GM10248 (cell line): ENCODE data around the gene MPI.

Experiments
- CTCF ChIA-PET: fragments of 300-600 bp; sonication (Branson Sonifier 250); formaldehyde crosslinking; extraction: SDS; loops from one replicate; lab custom pipeline; 2021; ENCODE audit warnings: antibody characterized with exemption; lab: Yijun Ruan, JAX
- POLR2A ChIA-PET: fragments of 350-650 bp; sonication (Branson Sonifier 250); formaldehyde crosslinking; extraction: SDS; loops from one replicate; lab custom pipeline; 2020; ENCODE audit warnings: antibody characterized with exemption; lab: Yijun Ruan, JAX
- DNase-seq: peaks from one replicate; pipeline ENCODE4 v3.0.0; 2012; ENCODE audit errors: extremely low spot score
- TF ChIP-seq, protein P1 (sequence below): IDR thresholded peaks from 2 replicates; pipeline ENCODE4 v1.5.1; 2012; ENCODE audit warnings: mild to moderate bottlenecking, low read depth; ENCODE audit errors: extremely low read depth, missing control alignments, control extremely low read depth

MPI gene

DNA sequence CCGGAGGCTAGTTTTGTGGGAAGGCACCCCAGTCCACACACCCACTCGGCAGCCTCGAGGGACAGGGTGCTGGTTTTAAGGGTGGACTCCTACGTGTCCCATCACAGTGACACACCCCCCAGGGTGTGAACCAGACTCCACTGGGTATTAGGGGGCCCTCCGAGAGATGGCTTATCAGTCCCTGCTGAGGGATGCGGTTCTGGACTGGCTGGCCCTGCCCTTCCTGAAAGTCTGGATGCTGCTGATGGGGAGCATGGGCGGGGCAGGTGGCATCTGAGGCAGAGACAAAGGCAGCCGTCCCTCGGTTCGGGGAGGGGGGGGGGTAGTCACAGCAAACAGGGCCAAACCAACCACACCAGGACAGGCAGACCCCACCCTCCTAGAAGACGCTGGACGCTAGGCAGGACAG lies 45.9 kb upstream of the MPI start:
- POLR2A ChIA-PET = no interaction called here
- CTCF ChIA-PET = interaction anchor here (0.6 to 3.8 kb wide), 17 partner anchors 8 to 226 kb away, joined by 3 to 19 read pairs (median 5); no protein-coding TSS in a partner anchor
- no peak for DNase-seq
- TF ChIP-seq, protein P1, sequence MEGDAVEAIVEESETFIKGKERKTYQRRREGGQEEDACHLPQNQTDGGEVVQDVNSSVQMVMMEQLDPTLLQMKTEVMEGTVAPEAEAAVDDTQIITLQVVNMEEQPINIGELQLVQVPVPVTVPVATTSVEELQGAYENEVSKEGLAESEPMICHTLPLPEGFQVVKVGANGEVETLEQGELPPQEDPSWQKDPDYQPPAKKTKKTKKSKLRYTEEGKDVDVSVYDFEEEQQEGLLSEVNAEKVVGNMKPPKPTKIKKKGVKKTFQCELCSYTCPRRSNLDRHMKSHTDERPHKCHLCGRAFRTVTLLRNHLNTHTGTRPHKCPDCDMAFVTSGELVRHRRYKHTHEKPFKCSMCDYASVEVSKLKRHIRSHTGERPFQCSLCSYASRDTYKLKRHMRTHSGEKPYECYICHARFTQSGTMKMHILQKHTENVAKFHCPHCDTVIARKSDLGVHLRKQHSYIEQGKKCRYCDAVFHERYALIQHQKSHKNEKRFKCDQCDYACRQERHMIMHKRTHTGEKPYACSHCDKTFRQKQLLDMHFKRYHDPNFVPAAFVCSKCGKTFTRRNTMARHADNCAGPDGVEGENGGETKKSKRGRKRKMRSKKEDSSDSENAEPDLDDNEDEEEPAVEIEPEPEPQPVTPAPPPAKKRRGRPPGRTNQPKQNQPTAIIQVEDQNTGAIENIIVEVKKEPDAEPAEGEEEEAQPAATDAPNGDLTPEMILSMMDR = no peak

DNA sequence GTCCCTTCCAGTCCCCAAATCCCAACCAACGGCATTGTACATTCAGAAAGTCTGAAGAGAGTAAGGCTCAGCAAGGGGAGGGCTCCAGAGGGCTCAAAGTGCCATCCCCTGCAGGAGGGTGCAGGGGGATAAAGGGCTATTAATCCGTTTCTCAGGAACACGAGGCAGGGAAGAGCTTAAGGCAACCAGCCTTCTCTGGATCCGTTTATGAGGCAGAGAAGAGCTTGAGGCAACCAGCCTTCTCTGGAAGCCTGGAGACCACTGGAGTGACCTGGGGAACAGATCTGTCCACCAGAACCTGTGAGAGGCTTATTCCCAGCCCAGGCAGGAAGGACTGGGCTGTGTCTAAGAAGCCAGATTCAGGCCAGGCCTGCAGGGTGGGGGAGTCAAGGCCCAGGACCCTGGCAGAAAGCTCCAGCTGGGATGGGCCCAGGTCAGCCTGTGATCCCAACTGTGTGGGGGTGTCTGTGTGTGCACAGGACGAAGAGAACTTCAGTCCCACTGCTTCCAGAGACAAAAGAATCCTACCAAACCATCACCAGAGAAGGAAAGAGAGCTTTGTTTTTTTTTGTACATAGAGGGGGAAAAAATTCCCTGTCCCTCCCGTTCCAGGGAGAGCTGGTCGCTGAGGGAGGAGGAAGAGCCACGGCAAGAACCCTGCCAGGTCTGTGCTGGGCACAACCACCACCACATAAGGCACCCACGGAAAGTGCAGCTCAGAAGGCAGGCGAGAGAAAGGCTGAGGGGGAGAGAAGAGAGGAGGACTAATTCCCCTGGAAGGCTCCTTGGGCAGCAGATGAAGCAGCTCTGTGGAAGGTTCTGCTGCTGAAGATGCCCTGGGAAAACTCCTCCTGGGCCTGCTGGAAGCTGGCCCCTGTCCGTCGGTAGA lies 45.3 kb upstream of the MPI start:
- TF ChIP-seq, protein P1 = no peak
- no peak for DNase-seq
- CTCF ChIA-PET = interaction anchor here (0.6 to 2.6 kb wide), 12 partner anchors 11 to 227 kb away, joined by 3 to 12 read pairs (median 4); no protein-coding TSS in a partner anchor
- POLR2A ChIA-PET = no interaction called here

DNA sequence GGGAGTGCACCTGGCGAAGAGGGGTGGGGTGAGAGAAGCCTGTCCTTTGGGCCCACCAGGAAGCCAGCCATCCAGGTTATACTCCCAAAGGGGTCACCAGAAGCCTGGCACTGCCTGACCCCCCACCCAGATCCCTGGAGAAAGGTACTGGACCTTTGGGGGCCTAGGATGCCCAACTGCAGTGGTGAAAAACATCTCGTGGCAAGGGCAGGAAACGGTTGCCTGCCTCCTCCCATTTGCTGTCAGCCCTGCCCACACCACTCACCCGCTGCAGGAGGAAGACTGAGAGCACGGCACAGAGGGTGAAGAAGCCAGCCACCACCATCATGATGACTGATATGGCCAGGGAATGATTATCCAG lies 44.7 kb upstream of the MPI start:
- POLR2A ChIA-PET = no interaction called here
- no peak for DNase-seq
- TF ChIP-seq, protein P1 = no peak
- CTCF ChIA-PET = interaction anchor here (1.0 to 1.9 kb wide), 5 partner anchors 13 to 74 kb away, joined by 3 to 12 read pairs (median 6); no protein-coding TSS in a partner anchor

DNA sequence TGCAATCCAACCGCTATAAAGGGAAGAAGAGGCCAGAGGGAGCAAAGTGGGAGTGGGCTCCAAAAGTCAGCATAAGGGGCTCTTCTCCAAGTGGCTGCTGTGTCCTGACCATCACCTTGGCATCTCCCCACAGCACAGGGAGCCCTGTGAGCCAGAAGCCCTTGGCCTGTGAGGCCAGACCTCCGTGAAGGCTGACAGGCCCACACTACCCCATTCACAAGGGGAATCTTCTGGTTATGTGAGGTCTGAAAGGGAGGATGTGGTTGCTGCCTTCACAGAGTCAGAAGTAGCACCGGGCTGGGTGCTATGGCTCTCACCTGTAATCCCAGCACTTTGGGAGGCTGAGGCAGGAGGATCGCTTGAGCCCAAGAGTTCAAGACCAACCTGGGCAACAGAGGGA lies 44.3 kb upstream of the MPI start:
- CTCF ChIA-PET = interaction anchor here (1.0 kb wide), 1 partner anchor 13 kb away, joined by 3 read pairs; no protein-coding TSS in a partner anchor
- DNase-seq = no peak
- POLR2A ChIA-PET = no interaction called here
- TF ChIP-seq, protein P1 = no peak

DNA sequence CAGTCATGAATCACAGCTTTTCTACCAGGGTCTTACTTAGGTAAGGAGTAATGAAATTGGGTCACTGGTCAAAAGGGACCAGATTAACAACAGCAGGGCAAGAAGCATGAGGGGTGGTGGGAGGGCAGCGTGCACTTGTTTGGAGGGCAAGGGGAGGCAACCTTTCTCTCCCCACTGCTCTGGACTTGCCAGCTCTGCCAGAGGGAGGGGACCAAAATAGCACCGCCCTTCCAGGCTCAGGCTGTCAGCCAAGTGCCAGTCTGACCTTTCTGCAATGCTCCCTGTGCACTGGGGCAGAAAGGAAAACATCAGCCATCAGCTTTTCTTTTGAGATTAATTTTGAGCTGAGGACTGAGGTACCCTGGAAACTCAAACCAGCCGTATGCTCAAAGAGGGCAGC lies 42.4 kb upstream of the MPI start:
- ChIA-PET POLR2A (no interaction called here), CTCF (interaction anchor here (0.8 to 2.2 kb wide), 2 partner anchors 11 to 54 kb away, joined by 3 to 10 read pairs; no protein-coding TSS in a partner anchor)
- no peak for DNase-seq
- TF ChIP-seq, protein P1 = no peak

DNA sequence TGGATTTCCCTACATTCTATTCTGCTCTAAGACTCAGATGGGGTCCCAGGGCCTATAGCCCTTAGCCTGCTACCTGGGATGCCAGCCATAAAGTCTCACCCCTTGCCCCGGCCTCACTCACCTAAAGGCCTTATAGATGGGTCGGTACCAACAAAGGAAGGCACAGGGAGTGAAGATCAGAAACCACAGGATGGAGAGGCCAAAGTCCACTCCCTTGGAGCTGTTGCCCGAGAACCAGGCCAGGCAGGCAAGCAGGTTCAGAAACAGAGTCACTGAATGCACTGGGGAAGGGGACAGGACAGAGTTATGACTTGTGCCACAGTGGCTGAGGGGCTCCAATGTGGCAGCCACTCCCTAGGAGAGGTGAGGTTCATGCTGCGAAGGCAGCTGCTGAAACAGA lies 39.4 kb upstream of the MPI start:
- ChIA-PET CTCF (no interaction called here), POLR2A (no interaction called here)
- no peak for DNase-seq
- TF ChIP-seq, protein P1 = no peak
